H1 (cell line): ENCODE measurements around the gene PPARA.

Experiments
- HDAC6 ChIP-seq: IDR thresholded peaks from one replicate; pipeline ENCODE4 v1.7.1; 2012; ENCODE audit warnings: low read depth, mild to moderate bottlenecking, inconsistent platforms, low read length, moderate library complexity
- KDM4A ChIP-seq: IDR thresholded peaks from one replicate; pipeline ENCODE4 v1.7.1; 2012; ENCODE audit warnings: low read depth, mild to moderate bottlenecking, moderate library complexity, low read length, inconsistent platforms; ENCODE audit not compliant: severe bottlenecking
- MAFK ChIP-seq: IDR thresholded peaks from 2 replicates; pipeline ENCODE4 v1.6.1; 2012; ENCODE audit warnings: low read depth, mild to moderate bottlenecking, improper control_type of control experiment, low read length
- POLR2A ChIP-seq, 2 experiments: IDR thresholded peaks; 1 replicate in 1 of 2; 2 replicates in 1 of 2; pipeline ENCODE4 v1.6.1; 2011; ENCODE audit warnings: low read depth in 2 of 2, low read length in 2 of 2, mild to moderate bottlenecking in 2 of 2; ENCODE audit errors: control extremely low read depth in 1 of 2
- POLR2AphosphoS5 ChIP-seq: IDR thresholded peaks from 2 replicates; pipeline ENCODE4 v1.6.1; 2011; ENCODE audit warnings: low read depth, low read length
- RBBP5 ChIP-seq: IDR thresholded peaks from 2 replicates; pipeline ENCODE4 v1.7.1; 2012; ENCODE audit warnings: low read depth, mild to moderate bottlenecking, inconsistent platforms, low read length, moderate library complexity, borderline replicate concordance
- SRF ChIP-seq: IDR thresholded peaks from 2 replicates; pipeline ENCODE4 v1.6.1; 2011; ENCODE audit warnings: mild to moderate bottlenecking, low read depth, low read length, moderate library complexity
- YY1 ChIP-seq: IDR thresholded peaks from 2 replicates; pipeline ENCODE4 v1.6.1; 2011; ENCODE audit warnings: low read depth, mild to moderate bottlenecking, low read length
- TF ChIP-seq, protein P1 (sequence below), 3 experiments: IDR thresholded peaks; 1 replicate in 2 of 3; 2 replicates in 1 of 3; pipeline versions ENCODE4 v1.5.1 to v1.6.1; 2011; ENCODE audit warnings: low read length in 3 of 3, mild to moderate bottlenecking in 3 of 3, inconsistent platforms in 2 of 3, low read depth in 1 of 3, moderate library complexity in 1 of 3; ENCODE audit not compliant: insufficient read depth in 1 of 3; ENCODE audit errors: control extremely low read depth in 1 of 3
- TF ChIP-seq, protein P2 (sequence below): fragments of 300-600 bp; sonication (generic); IDR thresholded peaks from 2 replicates; pipeline ENCODE4 v1.7.1; 2012; ENCODE audit warnings: low read length, moderate library complexity, mild to moderate bottlenecking, inconsistent platforms; ENCODE audit not compliant: insufficient replicate concordance
- TF ChIP-seq, protein P3 (sequence below): IDR thresholded peaks from 2 replicates; pipeline ENCODE4 v1.6.1; 2011; ENCODE audit warnings: low read length, improper control_type of control experiment
- TF ChIP-seq, protein P4 (sequence below): IDR thresholded peaks from 2 replicates; pipeline ENCODE4 v1.6.1; 2012; ENCODE audit warnings: inconsistent platforms

DNA sequence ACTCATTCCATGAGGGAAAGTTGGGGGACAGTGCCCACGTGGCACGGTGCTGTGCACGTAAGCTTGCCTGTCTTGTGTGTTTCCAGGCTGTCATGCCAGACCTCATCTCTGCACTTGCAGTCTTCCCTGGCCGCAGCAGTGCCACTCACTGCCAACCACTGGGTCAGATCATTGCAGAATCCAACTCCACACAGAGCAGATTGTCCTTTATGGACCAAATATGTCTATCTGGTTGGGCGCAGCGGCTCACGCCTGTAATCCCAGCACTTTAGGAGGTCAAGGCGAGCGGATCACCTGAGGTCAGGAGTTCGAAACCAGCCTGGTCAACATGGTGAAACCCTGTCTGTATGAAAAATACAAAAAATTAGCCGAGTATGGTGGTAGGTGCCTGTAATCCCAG lies 4.4 kb upstream of the PPARA start:
- TF ChIP-seq, protein P1, sequence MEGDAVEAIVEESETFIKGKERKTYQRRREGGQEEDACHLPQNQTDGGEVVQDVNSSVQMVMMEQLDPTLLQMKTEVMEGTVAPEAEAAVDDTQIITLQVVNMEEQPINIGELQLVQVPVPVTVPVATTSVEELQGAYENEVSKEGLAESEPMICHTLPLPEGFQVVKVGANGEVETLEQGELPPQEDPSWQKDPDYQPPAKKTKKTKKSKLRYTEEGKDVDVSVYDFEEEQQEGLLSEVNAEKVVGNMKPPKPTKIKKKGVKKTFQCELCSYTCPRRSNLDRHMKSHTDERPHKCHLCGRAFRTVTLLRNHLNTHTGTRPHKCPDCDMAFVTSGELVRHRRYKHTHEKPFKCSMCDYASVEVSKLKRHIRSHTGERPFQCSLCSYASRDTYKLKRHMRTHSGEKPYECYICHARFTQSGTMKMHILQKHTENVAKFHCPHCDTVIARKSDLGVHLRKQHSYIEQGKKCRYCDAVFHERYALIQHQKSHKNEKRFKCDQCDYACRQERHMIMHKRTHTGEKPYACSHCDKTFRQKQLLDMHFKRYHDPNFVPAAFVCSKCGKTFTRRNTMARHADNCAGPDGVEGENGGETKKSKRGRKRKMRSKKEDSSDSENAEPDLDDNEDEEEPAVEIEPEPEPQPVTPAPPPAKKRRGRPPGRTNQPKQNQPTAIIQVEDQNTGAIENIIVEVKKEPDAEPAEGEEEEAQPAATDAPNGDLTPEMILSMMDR (IDR thresholded peaks at IDR 0.05; ENCODE audit: control extremely low read depth in 1 of 3, insufficient read depth in 1 of 3, low read depth in 1 of 3, low read length in 3 of 3) = no peak
- no peak for TF ChIP-seq POLR2A (IDR thresholded peaks at IDR 0.05; ENCODE audit: control extremely low read depth in 1 of 2, low read depth in 2 of 2, low read length in 2 of 2)
- TF ChIP-seq MAFK = no peak
- TF ChIP-seq, protein P2, sequence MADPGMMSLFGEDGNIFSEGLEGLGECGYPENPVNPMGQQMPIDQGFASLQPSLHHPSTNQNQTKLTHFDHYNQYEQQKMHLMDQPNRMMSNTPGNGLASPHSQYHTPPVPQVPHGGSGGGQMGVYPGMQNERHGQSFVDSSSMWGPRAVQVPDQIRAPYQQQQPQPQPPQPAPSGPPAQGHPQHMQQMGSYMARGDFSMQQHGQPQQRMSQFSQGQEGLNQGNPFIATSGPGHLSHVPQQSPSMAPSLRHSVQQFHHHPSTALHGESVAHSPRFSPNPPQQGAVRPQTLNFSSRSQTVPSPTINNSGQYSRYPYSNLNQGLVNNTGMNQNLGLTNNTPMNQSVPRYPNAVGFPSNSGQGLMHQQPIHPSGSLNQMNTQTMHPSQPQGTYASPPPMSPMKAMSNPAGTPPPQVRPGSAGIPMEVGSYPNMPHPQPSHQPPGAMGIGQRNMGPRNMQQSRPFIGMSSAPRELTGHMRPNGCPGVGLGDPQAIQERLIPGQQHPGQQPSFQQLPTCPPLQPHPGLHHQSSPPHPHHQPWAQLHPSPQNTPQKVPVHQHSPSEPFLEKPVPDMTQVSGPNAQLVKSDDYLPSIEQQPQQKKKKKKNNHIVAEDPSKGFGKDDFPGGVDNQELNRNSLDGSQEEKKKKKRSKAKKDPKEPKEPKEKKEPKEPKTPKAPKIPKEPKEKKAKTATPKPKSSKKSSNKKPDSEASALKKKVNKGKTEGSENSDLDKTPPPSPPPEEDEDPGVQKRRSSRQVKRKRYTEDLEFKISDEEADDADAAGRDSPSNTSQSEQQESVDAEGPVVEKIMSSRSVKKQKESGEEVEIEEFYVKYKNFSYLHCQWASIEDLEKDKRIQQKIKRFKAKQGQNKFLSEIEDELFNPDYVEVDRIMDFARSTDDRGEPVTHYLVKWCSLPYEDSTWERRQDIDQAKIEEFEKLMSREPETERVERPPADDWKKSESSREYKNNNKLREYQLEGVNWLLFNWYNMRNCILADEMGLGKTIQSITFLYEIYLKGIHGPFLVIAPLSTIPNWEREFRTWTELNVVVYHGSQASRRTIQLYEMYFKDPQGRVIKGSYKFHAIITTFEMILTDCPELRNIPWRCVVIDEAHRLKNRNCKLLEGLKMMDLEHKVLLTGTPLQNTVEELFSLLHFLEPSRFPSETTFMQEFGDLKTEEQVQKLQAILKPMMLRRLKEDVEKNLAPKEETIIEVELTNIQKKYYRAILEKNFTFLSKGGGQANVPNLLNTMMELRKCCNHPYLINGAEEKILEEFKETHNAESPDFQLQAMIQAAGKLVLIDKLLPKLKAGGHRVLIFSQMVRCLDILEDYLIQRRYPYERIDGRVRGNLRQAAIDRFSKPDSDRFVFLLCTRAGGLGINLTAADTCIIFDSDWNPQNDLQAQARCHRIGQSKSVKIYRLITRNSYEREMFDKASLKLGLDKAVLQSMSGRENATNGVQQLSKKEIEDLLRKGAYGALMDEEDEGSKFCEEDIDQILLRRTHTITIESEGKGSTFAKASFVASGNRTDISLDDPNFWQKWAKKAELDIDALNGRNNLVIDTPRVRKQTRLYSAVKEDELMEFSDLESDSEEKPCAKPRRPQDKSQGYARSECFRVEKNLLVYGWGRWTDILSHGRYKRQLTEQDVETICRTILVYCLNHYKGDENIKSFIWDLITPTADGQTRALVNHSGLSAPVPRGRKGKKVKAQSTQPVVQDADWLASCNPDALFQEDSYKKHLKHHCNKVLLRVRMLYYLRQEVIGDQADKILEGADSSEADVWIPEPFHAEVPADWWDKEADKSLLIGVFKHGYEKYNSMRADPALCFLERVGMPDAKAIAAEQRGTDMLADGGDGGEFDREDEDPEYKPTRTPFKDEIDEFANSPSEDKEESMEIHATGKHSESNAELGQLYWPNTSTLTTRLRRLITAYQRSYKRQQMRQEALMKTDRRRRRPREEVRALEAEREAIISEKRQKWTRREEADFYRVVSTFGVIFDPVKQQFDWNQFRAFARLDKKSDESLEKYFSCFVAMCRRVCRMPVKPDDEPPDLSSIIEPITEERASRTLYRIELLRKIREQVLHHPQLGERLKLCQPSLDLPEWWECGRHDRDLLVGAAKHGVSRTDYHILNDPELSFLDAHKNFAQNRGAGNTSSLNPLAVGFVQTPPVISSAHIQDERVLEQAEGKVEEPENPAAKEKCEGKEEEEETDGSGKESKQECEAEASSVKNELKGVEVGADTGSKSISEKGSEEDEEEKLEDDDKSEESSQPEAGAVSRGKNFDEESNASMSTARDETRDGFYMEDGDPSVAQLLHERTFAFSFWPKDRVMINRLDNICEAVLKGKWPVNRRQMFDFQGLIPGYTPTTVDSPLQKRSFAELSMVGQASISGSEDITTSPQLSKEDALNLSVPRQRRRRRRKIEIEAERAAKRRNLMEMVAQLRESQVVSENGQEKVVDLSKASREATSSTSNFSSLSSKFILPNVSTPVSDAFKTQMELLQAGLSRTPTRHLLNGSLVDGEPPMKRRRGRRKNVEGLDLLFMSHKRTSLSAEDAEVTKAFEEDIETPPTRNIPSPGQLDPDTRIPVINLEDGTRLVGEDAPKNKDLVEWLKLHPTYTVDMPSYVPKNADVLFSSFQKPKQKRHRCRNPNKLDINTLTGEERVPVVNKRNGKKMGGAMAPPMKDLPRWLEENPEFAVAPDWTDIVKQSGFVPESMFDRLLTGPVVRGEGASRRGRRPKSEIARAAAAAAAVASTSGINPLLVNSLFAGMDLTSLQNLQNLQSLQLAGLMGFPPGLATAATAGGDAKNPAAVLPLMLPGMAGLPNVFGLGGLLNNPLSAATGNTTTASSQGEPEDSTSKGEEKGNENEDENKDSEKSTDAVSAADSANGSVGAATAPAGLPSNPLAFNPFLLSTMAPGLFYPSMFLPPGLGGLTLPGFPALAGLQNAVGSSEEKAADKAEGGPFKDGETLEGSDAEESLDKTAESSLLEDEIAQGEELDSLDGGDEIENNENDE = no peak
- no peak for TF ChIP-seq RBBP5
- no peak for TF ChIP-seq SRF
- TF ChIP-seq KDM4A = no peak
- TF ChIP-seq, protein P3, sequence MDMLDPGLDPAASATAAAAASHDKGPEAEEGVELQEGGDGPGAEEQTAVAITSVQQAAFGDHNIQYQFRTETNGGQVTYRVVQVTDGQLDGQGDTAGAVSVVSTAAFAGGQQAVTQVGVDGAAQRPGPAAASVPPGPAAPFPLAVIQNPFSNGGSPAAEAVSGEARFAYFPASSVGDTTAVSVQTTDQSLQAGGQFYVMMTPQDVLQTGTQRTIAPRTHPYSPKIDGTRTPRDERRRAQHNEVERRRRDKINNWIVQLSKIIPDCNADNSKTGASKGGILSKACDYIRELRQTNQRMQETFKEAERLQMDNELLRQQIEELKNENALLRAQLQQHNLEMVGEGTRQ = no peak
- no peak for TF ChIP-seq HDAC6
- no peak for TF ChIP-seq YY1
- TF ChIP-seq, protein P4, sequence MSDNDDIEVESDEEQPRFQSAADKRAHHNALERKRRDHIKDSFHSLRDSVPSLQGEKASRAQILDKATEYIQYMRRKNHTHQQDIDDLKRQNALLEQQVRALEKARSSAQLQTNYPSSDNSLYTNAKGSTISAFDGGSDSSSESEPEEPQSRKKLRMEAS = no peak
- TF ChIP-seq POLR2AphosphoS5 = no peak
